22Rv1 (cell line): ENCODE results near the gene SS18L1.
A peak's percentile ranks its signal among the peaks of the same experiment; 100 is the strongest.

Experiments
- H3K27ac ChIP-seq: fragments of 450-650 bp; 2 replicates; pipeline ENCODE4 v1.5.1; 2017
- ZFX ChIP-seq: fragments of 450-650 bp; IDR thresholded peaks from 2 replicates; pipeline ENCODE4 v1.6.1; 2017; ENCODE audit warnings: antibody characterized with exemption, borderline replicate concordance
- TF ChIP-seq, protein P1 (sequence below): fragments of 450-650 bp; IDR thresholded peaks from 2 replicates; pipeline ENCODE4 v1.5.1; 2017; ENCODE audit warnings: mild to moderate bottlenecking

Gene SS18L1

DNA sequence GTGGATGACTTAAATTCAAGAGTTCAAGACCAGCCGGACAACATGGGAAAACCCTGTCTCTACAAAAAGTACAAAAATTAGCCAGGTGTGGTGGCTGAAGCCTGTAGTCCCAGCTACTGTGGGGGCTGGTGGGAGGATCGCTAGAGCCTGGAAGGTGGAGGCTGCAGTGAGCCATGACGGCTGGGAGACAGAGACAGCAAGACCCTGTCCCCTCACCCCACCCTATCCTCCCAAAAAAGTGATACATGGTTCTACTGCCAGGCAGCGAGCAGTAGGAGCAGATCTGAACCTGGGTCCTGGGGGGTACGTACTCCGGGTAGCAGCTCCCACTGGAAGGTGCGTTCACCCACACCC is 2.5 kb upstream of the SS18L1 start:
- H3K27ac ChIP-seq, result peak overlapping the region; percentile 89

DNA sequence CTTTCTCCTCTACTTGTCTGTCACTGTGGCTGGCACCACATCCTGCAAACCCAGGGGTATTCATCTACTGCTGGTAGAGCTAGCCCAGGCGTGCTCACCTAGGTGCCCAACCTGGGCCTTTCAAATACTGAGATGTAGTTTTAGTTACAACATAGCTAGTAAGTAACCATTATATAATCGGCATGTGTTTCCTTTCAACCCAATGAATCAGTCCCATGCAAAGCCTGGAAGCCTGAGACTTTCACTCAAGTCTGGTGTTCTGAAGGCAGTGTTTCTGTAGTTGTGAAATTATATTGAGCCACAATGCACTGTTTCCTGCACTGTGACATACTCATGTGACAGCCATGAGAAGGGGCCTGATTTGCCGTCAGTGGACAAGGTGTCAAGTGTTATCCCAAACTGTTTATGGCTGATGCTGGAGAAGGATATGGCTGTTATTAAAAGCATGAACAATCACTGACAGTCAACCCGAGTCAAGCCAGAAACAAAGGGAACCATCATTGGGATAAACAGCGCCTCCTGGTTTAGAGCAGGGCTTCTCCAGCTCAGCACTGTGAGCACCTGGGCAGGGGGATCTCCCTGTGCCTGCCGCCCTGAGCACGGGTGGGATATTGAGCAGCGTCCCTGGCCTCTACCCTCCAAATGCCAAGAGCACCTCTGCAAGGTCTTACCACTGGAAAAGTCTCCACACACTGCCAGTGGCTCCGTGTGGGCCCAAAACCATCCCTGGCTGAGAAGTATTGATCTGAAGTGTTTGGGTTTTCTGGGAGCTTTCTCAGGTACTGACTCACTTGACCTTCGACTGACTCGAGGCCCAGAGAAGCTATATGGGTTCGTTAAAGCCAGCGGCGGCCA is 1.9 kb upstream of the SS18L1 start:
- H3K27ac ChIP-seq, result peak overlapping the region; percentile 89

More for the DNA sequence above, 2.5 kb upstream of the SS18L1 start:
- TF ChIP-seq, protein P1, sequence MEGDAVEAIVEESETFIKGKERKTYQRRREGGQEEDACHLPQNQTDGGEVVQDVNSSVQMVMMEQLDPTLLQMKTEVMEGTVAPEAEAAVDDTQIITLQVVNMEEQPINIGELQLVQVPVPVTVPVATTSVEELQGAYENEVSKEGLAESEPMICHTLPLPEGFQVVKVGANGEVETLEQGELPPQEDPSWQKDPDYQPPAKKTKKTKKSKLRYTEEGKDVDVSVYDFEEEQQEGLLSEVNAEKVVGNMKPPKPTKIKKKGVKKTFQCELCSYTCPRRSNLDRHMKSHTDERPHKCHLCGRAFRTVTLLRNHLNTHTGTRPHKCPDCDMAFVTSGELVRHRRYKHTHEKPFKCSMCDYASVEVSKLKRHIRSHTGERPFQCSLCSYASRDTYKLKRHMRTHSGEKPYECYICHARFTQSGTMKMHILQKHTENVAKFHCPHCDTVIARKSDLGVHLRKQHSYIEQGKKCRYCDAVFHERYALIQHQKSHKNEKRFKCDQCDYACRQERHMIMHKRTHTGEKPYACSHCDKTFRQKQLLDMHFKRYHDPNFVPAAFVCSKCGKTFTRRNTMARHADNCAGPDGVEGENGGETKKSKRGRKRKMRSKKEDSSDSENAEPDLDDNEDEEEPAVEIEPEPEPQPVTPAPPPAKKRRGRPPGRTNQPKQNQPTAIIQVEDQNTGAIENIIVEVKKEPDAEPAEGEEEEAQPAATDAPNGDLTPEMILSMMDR, result no peak
- TF ChIP-seq ZFX, result no peak

DNA sequence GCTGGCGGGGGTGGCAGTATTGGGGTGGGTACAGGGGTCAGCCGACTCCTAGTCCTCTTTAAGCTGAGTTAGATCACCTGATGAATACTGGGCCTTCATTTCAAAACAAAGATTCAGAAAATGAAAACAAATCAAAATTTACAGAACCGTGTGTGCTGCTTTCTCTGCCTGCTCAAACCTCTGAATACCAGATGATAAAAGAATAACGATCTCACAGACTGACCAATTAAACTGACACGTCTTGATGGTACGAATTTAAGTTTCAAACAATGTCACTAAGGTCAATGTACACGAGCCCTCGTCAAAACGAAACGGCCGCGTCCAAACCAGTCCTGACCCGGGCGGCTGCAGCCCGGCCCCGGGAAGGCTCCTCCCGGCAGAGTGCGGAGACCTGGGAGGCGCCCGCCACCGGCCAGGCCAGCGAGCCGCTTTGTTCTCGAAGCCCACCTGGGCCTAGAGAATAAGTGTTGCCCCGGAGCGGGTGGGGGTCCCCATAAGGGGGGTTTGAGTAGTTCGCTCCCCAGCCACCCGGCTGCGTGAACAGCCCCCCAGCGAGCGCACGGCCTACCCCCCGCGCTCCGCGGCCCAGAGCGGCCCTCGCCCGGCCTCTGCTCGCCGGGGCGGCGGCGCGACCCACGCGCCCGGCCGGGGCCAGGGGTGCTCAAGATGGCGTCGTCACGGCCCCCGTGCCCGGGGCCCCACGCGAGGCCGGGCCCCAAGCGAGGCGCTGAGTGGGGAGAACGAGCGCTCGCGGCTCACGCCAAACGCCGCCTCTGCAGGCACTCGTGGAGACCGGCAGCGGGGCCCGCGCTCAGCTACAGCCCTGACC is 1.1 kb upstream of the SS18L1 start:
- peak overlapping the region; percentile 89 for H3K27ac ChIP-seq
- TF ChIP-seq, protein P1, result no peak
- no peak for TF ChIP-seq ZFX

More for the DNA sequence above, 1.9 kb upstream of the SS18L1 start:
- TF ChIP-seq, protein P1, result peak; percentile 67
- TF ChIP-seq ZFX, result no peak

DNA sequence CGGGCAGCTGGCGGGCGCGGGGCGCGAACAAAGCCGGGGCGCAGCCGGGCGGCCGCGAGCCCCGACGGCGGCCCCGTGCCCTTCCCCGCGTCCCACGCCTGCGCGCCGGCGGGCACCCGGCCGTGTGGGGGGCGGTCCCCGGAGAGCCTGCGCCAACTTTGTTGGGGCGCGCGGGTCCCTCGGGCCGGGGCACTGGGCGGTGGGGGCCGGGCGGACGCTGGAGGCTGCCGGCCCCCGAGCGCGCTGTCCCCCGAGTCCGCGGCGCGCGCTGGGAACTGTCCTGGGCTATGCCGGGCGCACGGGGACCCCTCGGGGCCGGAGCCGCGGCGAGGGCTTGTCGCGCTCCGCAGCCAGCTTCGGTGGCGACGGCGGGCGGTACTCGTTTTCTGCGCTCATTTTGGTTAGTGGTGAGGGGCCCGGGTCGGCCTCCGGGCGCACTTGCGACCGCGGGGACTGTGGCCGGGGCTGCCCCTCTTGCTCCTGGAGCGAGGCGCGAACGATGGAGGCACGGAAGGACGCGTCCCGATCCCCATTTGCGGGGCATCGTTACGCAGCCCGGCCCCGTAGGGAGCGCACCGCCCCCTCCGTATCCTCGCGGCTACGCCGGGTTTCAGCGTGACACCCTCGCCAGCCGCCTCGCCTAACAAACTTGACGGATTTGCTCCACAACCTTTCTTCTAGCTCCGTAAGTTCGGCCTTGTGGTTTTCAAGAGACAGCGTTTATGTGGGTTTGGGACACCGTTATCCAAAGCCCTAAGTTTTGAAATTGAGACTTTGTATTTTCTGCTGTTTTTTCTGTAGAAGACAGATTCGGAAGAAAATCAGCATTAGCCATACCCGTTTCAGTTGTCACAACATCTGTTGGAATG is 622 bp downstream of the SS18L1 start:
- no peak for TF ChIP-seq ZFX
- TF ChIP-seq, protein P1, result no peak
- H3K27ac ChIP-seq, result peak overlapping the region; percentile 89

DNA sequence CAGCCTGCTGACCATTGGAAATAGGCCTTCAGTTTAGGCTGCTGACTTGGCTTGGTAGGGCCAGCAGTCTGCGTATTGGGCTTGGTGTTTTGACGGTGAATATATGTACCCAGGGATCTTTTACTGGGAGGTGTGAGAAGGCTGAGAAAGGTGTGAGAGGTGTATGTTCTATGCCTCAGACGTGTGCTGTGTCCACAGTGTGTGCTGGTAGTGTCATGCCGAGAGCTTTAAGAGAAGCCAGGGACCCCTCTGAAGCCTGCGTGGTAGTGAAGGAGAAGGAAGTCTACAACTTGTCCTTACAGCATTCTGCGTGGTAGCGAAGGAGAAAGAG is 2.1 kb downstream of the SS18L1 start:
- no peak overlapping the region for H3K27ac ChIP-seq
- no peak for TF ChIP-seq ZFX
- TF ChIP-seq, protein P1, result no peak

DNA sequence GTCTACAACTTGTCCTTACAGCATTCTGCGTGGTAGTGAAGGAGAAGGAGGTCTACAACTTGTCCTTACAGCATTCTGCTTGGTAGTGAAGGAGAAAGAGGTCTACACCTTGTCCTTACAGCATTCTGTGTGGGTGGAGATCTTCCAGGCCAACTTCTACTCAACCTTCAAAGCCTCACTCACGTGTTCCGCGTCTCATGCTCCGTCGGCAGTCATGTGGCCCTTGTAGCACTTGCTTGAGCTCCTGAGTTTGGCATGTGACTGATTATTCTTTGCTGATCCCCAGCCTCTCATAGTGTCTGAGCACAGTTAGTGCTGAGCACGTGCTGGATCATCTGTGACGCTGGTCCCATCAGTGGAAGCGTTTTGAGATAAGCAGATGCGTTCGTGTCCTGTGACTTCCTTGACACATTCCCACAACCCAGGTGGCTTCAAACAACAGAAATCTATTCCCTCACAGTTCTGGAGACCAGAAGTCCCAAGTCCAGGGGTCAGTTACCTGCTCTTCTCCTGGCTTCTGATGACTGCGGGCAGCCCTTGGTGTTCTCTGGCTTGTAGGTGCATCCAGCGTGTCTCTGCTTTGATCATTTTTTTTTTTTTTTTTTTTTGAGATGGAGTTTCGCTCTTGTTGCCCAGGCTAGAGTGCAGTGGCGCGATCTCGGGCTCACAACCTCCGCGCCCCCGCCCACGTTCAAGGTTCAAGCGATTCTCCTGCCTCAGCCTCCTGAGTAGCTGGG is 2.6 kb downstream of the SS18L1 start:
- H3K27ac ChIP-seq, result no peak overlapping the region
- TF ChIP-seq ZFX, result no peak

DNA sequence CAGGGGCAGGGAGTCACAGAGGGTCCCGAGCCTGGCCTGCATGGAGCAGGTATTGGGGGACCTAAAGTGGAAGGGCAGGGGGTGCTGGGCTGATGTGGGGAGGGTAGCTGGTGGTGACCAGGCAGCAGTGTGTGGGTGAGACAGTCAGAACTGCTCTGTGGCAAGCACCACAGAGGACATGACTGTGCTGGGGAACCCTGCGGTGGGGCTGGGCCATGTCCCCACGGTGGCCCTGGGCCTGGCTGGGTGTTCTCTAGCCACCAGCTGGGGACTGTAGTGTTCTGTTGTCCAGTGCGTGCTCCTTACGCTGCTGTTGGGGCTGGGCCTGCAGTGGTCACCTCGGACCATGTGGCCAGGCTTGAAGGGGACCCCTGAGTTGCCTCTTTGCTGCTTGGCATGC is 3.6 kb downstream of the SS18L1 start:
- TF ChIP-seq, protein P1, result no peak
- TF ChIP-seq ZFX, result no peak
- H3K27ac ChIP-seq, result no peak overlapping the region
